B cell (primary cell): ENCODE measurements around the gene KRT73. TPM values are rescaled to one million over a fixed set of nuclear protein-coding genes. Genes with fewer than 3 reads are reported as not detected.

Experiments
- ATAC-seq: fragments of 200-7000 bp; cut with Tn5 transposase; one replicate; pipeline ENCODE4 v1.10.0; 2021; ENCODE audit warnings: low read depth, mild to moderate bottlenecking, moderate number of reproducible peaks, moderate library complexity
- CTCF ChIA-PET: fragments of 350-600 bp; sonication (Branson Sonifier 250); formaldehyde crosslinking; loops from one replicate; lab custom pipeline; 2021; ENCODE audit warnings: antibody characterized with exemption, inconsistent platforms; lab: Charles Lee
- POLR2A ChIA-PET: fragments of 350-600 bp; sonication (Branson Sonifier 250); formaldehyde crosslinking; loops from one replicate; lab custom pipeline; 2021; ENCODE audit warnings: antibody characterized with exemption; lab: Charles Lee
- DNase-seq: peaks from one replicate; pipeline ENCODE4 v3.0.0; 2013
- H2AFZ ChIP-seq: 2 replicates; pipeline ENCODE4 v1.6.1; 2012; ENCODE audit warnings: mild to moderate bottlenecking, low read depth, low read length; ENCODE audit not compliant: insufficient read depth, poor library complexity, severe bottlenecking
- H3K27ac ChIP-seq, 2 donors: 1 replicate in 1 of 2; 2 replicates in 1 of 2; pipeline ENCODE4 v1.5.1; 2012 to 2013; ENCODE audit warnings: low read length in 2 of 2, mild to moderate bottlenecking in 2 of 2, moderate library complexity in 1 of 2
- H3K27me3 ChIP-seq, 4 experiments: fragments of 200-600 bp in 1 of 4; sonication (generic) in 1 of 4; replicated peaks in 1 of 4; 1 replicate in 2 of 4; 2 replicates in 2 of 4; pipeline versions ENCODE4 v1.6.1 to v1.7.0; 2013 to 2016; ENCODE audit warnings: low read length in 3 of 4, mild to moderate bottlenecking in 2 of 4, mixed read lengths in 1 of 4, moderate library complexity in 1 of 4; ENCODE audit not compliant: insufficient read depth in 4 of 4, control insufficient read depth in 3 of 4; ENCODE audit errors: control extremely low read depth in 1 of 4
- H3K36me3 ChIP-seq, 2 experiments: replicated peaks in 1 of 2; 1 replicate in 1 of 2; 2 replicates in 1 of 2; pipeline versions ENCODE4 v1.6.1 to v1.7.1; 2013; ENCODE audit warnings: low read length in 1 of 2; ENCODE audit not compliant: insufficient read depth in 2 of 2, control insufficient read depth in 1 of 2; ENCODE audit errors: control extremely low read depth in 1 of 2, extremely low read depth in 1 of 2
- H3K4me1 ChIP-seq, 2 donors: fragments of 200-600 bp in 1 of 2; sonication (generic) in 1 of 2; 1 replicate in 1 of 2; 2 replicates in 1 of 2; pipeline versions ENCODE4 v1.5.1 to v1.6.1; 2013 to 2017; ENCODE audit warnings: low read length in 2 of 2; ENCODE audit not compliant: control insufficient read depth in 2 of 2, insufficient read depth in 2 of 2
- H3K4me2 ChIP-seq: replicated peaks from 2 replicates; pipeline ENCODE3; 2012; ENCODE audit warnings: mild to moderate bottlenecking, low read depth, low read length; ENCODE audit not compliant: poor library complexity, severe bottlenecking
- H3K4me3 ChIP-seq, 5 experiments: fragments of 200-600 bp in 1 of 5; sonication (generic) in 1 of 5; 1 replicate in 3 of 5; 2 replicates in 2 of 5; pipeline versions ENCODE4 v1.5.1 to v1.7.0; 2011 to 2016; ENCODE audit warnings: low read length in 4 of 5, mild to moderate bottlenecking in 4 of 5, low read depth in 2 of 5, control low read depth in 1 of 5, moderate library complexity in 1 of 5; ENCODE audit not compliant: insufficient read depth in 1 of 5; ENCODE audit errors: control extremely low read depth in 1 of 5, extremely low read depth in 1 of 5
- H3K79me2 ChIP-seq: fragments of 200-600 bp; sonication (generic); one replicate; pipeline ENCODE4 v1.6.0; 2016; ENCODE audit warnings: low read length; ENCODE audit not compliant: control insufficient read depth, insufficient read depth
- H3K9ac ChIP-seq: fragments of 200-600 bp; sonication (generic); 2 replicates; pipeline ENCODE4 v1.6.1; 2017; ENCODE audit warnings: mild to moderate bottlenecking, low read length, moderate library complexity
- H3K9me3 ChIP-seq, 3 donors: one replicate each; pipeline versions ENCODE4 v1.6.1 to v1.7.1; 2013; ENCODE audit warnings: low read length in 2 of 3; ENCODE audit not compliant: control insufficient read depth in 2 of 3, insufficient read depth in 1 of 3; ENCODE audit errors: control extremely low read depth in 1 of 3
- H4K20me1 ChIP-seq: 2 replicates; pipeline ENCODE4 v1.6.0; 2012; ENCODE audit warnings: mild to moderate bottlenecking, low read length; ENCODE audit not compliant: insufficient read depth, control insufficient read depth, poor library complexity, severe bottlenecking
- H3K27ac Mint-ChIP-seq: one replicate; pipeline ENCODE4 v1.8.0; 2021; ENCODE audit warnings: mixed read lengths
- H3K27me3 Mint-ChIP-seq: one replicate; pipeline ENCODE4 v1.8.0; 2021; ENCODE audit warnings: mixed read lengths
- H3K4me1 Mint-ChIP-seq: one replicate; pipeline ENCODE4 v1.8.0; 2021; ENCODE audit warnings: mixed read lengths
- H3K4me3 Mint-ChIP-seq: one replicate; pipeline ENCODE4 v1.8.0; 2021; ENCODE audit warnings: mixed read lengths
- H3K9me3 Mint-ChIP-seq: one replicate; pipeline ENCODE4 v1.8.0; 2022; ENCODE audit warnings: mixed read lengths; ENCODE audit not compliant: insufficient read depth
- CTCF ChIP-seq: fragments of 200-600 bp; IDR thresholded peaks from one replicate; pipeline ENCODE4 v1.8.0; 2022; ENCODE audit warnings: antibody characterized with exemption, mild to moderate bottlenecking
- EZH2 ChIP-seq: IDR thresholded peaks from 2 replicates; pipeline ENCODE4 v1.6.1; 2012; ENCODE audit warnings: borderline replicate concordance, low read depth, mild to moderate bottlenecking, moderate library complexity, low read length; ENCODE audit not compliant: insufficient read depth, poor library complexity, severe bottlenecking
- WGBS: methylation state at CpG from one replicate; pipeline ENCODE4 v1.1.5; 2013; ENCODE audit warnings: missing lambda C conversion rate; ENCODE audit not compliant: insufficient coverage; 5-methylcytosine and 5-hydroxymethylcytosine counted together
- intact Hi-C: fragments of 100-400 bp; cut with micrococcal nuclease; formaldehyde crosslinking; loops from one replicate; pipeline ENCODE4 v1.10.0; 2022
- polyA plus RNA-seq: library from polyadenylated mRNA; depleted of rRNA; stranded (reverse); fragments of >200 nt; gene quantifications from 2 replicates; pipeline ENCODE4 v1.2.3, GENCODE V29; 2012
- total RNA-seq, 2 donors: library from RNA; stranded (reverse); fragments of 120-200 nt in 1 of 2; gene quantifications; 1 replicate in 1 of 2; 2 replicates in 1 of 2; pipeline versions ENCODE4 v1.2.3 to v1.2.4, GENCODE V29; 2013 to 2022

KRT73 gene
- total and polyA plus RNA-seq, 2 donors (not counting 1 experiment from before 2014, with no cell fraction given), result 0.07 TPM; not detected in 1

GRCh38 chr12:52600475-52600874 is 17.9 kb downstream of the KRT73 start:
- intact Hi-C loops, result no loop called here

GRCh38 chr12:52600071-52600470 is 18.3 kb downstream of the KRT73 start:
- H3K4me2 ChIP-seq, result no peak overlapping the region
- H4K20me1 ChIP-seq, result no peaks in the 10 kb centered on the region
- no peak overlapping the region for H2AFZ ChIP-seq
- H3K9me3 ChIP-seq, result no peaks in the 10 kb centered on the region
- DNase-seq (no peak), ATAC-seq (no peak)
- no peaks in the 10 kb centered on the region for H3K36me3 ChIP-seq
- ChIA-PET CTCF (interaction anchor here (1.5 kb wide), 1 partner anchor 46 kb away, joined by 4 read pairs; no protein-coding TSS in a partner anchor), POLR2A (no interaction called here)
- intact Hi-C loops, result no loop called here
- WGBS, result 62% methylated on average over 1 of the region's 2 CpGs
- no peaks in the 10 kb centered on the region for H3K79me2 ChIP-seq
- H3K9me3 Mint-ChIP-seq, result no peaks in the 10 kb centered on the region
- peaks cover 0 to 14% (median 6%) of the 10 kb centered on the region in 4 experiments for H3K27me3 ChIP-seq
- no peaks in the 10 kb centered on the region for H3K4me1 Mint-ChIP-seq
- H3K9ac ChIP-seq, result no peak overlapping the region
- no peak overlapping the region for H3K27ac Mint-ChIP-seq
- no peak overlapping the region for H3K4me3 Mint-ChIP-seq
- no peaks in the 10 kb centered on the region for H3K4me1 ChIP-seq
- no peak for TF ChIP-seq CTCF
- TF ChIP-seq EZH2, result no peak
- peaks cover 44% of the 10 kb centered on the region for H3K27me3 Mint-ChIP-seq
- H3K4me3 ChIP-seq, result no peak overlapping the region
- no peak overlapping the region for H3K27ac ChIP-seq

More at GRCh38 chr12:52600475-52600874, 17.9 kb downstream of the KRT73 start:
- peaks cover 44% of the 10 kb centered on the region for H3K27me3 Mint-ChIP-seq
- no peak overlapping the region for H3K27ac Mint-ChIP-seq
- H3K9ac ChIP-seq, result no peak overlapping the region
- H3K9me3 ChIP-seq, result no peaks in the 10 kb centered on the region
- H2AFZ ChIP-seq, result no peak overlapping the region
- ChIA-PET POLR2A (no interaction called here), CTCF (no interaction called here)
- H3K4me2 ChIP-seq, result no peak overlapping the region
- H3K27me3 ChIP-seq, result peaks cover 0 to 14% (median 6%) of the 10 kb centered on the region in 4 experiments
- WGBS, result 94% methylated on average over 8 of the region's 12 CpGs
- no peaks in the 10 kb centered on the region for H3K9me3 Mint-ChIP-seq
- H3K79me2 ChIP-seq, result no peaks in the 10 kb centered on the region
- no peak overlapping the region for H3K4me3 ChIP-seq
- H3K4me1 ChIP-seq, result no peaks in the 10 kb centered on the region
- ATAC-seq, result no peak
- no peak for TF ChIP-seq EZH2
- TF ChIP-seq CTCF, result no peak
- no peaks in the 10 kb centered on the region for H3K4me1 Mint-ChIP-seq
- H3K4me3 Mint-ChIP-seq, result no peak overlapping the region
- H4K20me1 ChIP-seq, result no peaks in the 10 kb centered on the region
- no peak for DNase-seq
- H3K27ac ChIP-seq, result no peak overlapping the region
- no peaks in the 10 kb centered on the region for H3K36me3 ChIP-seq
